ENCODE measurements around the gene ENO2.

GRCh38 chr12:6899837-6900519, 14.4 kb upstream of the ENO2 start:
- no peak for TF ChIP-seq CTCF (IDR thresholded peaks at IDR 0.05)
- no peak for TF ChIP-seq POLR2AphosphoS5 (IDR thresholded peaks at IDR 0.05)
- no peak for TF ChIP-seq EP300 (IDR thresholded peaks at IDR 0.05)

All from upper lobe of left lung (tissue), 4 donors.